Rectal smooth muscle tissue (tissue), 1 donor: Measurements from ENCODE around the gene APBB3.

Experiments used
- H3K27ac ChIP-seq: one replicate; pipeline ENCODE4 v1.7.0; 2013; ENCODE audit warnings: low read depth, low read length, inconsistent platforms
- H3K27me3 ChIP-seq: one replicate; pipeline ENCODE4 v1.7.0; 2013; ENCODE audit warnings: low read length; ENCODE audit not compliant: control insufficient read depth, insufficient read depth
- H3K36me3 ChIP-seq: one replicate; pipeline ENCODE4 v1.7.0; 2013; ENCODE audit warnings: low read length; ENCODE audit not compliant: control insufficient read depth, insufficient read depth
- H3K4me1 ChIP-seq: one replicate; pipeline ENCODE4 v1.7.0; 2013; ENCODE audit warnings: low read length; ENCODE audit not compliant: control insufficient read depth, insufficient read depth
- H3K4me3 ChIP-seq: one replicate; pipeline ENCODE4 v1.7.0; 2013; ENCODE audit warnings: low read length
- H3K9ac ChIP-seq: one replicate; pipeline ENCODE4 v1.7.0; 2013; ENCODE audit warnings: low read length

The APBB3 gene

DNA sequence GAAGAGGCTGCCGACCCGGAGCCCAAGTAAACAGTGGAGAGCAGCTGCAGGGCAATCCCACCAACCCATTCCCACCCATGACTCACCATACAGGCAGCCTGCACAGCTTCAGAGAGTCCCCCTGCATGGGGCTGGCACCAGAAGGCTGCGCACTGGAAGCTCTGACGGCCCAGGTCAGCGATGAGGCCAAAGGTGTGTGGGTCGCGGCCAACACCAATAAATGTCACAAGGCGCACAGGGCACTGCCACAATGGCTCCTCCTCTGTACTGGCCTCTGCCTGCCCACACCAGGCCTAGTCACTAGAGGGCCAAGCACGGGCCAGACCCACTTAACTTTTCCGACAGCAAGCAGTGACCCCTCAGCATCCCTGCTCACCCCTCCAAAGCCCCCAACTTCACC, 4.2 kb downstream of the APBB3 start:
- H3K36me3 ChIP-seq = peaks cover 6% of the 10 kb centered on the region
- H3K27me3 ChIP-seq = no peaks in the 10 kb centered on the region
- no peak overlapping the region for H3K4me3 ChIP-seq
- H3K9ac ChIP-seq = no peak overlapping the region
- peaks cover 21% of the 10 kb centered on the region for H3K4me1 ChIP-seq
- H3K27ac ChIP-seq = no peak overlapping the region

DNA sequence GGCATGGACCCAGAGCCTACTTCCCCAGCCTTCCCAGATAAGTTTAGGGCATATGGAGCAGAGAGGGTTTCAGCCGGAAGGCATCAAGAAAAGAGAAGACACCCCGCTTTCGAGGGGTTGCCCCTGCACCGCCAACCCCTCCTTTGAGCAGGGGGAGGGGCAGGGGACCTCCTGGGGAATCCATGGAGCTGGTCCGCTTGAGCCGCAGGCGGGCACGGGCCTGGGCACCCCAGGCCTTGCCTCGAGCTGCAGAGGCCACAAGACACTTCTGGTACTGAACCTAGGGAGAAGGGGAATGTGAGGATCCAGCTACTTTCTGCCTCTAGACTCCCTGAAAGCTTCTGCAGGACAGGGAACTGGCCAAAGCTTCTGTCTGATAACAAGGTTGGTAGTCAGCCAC, 5.9 kb downstream of the APBB3 start:
- H3K9ac ChIP-seq = no peak overlapping the region
- H3K4me1 ChIP-seq = peaks cover 16% of the 10 kb centered on the region
- H3K27ac ChIP-seq = no peak overlapping the region
- H3K36me3 ChIP-seq = peaks cover 6% of the 10 kb centered on the region
- H3K27me3 ChIP-seq = no peaks in the 10 kb centered on the region
- H3K4me3 ChIP-seq = no peak overlapping the region

DNA sequence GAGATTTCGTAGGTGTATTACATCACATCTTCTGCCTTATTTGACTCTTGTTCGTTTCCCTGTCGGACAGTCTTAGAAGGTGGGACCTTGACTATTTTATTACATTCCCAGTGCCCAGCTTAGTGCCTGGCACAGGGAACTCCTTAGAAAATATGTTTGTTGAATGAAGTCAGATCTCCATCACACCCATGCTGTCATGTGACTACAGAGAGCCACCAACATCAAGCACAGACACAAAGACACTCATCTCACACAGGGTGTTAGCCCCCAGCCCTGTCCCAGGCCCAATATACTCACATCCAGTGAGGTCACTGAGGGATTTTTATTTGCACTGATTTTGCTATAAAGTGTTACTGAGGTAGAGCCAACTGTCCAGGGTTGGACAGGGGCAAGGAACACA, 6.4 kb downstream of the APBB3 start:
- Histone ChIP-seq H3K36me3 (peaks cover 6% of the 10 kb centered on the region), H3K27ac (peak overlapping the region; percentile 87), H3K27me3 (no peaks in the 10 kb centered on the region), H3K4me3 (peak overlapping the region; percentile 88), H3K4me1 (peaks cover 11% of the 10 kb centered on the region), H3K9ac (no peak overlapping the region)

DNA sequence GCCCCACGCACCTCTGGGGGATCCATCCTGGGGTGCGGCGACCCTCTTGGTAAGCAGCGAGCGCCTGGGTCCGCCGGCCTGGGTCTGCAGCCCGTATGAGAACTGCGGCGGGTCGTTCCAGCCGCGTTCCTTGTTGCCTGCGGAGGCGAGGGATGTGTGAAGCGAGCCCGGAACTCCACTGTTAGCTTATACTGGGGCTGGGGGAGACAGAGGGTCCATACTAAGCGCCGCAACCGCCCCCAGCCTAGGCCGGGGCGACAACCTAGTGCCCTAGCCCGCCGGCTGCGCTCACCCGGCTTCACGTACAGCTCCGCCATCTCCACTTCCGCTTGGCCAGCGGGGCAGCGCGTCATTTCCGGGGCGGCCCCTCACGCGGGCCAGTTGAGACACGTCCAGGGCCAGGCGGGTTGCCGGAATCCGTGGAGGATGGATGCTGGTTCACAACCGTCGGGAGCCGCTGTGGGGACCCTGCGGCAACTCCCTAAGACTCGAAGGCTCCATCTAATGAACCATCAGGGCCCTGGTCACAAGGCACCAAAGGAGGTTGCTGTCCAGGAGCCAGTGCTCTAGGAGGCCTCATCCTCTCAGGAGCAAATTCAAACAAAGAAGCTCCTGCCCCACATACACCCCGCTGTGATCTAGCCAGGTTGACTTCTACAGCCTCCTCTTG, 7.1 kb downstream of the APBB3 start, which contains the start of gene SRA1:
Gene SRA1, minus strand, starts transcription at position 338 of the 670 bp plus-strand sequence. Its CDS starts 21 bp downstream, at position 317.
- Histone ChIP-seq H3K4me3 (peak within 1 kb of the TSS; percentile 88), H3K27me3 (no peaks in the 10 kb centered on the region), H3K27ac (peak within 1 kb of the TSS; percentile 87), H3K4me1 (peaks cover 11% of the 10 kb centered on the region), H3K9ac (peak within 1 kb of the TSS; percentile 73), H3K36me3 (peaks cover 6% of the 10 kb centered on the region)

DNA sequence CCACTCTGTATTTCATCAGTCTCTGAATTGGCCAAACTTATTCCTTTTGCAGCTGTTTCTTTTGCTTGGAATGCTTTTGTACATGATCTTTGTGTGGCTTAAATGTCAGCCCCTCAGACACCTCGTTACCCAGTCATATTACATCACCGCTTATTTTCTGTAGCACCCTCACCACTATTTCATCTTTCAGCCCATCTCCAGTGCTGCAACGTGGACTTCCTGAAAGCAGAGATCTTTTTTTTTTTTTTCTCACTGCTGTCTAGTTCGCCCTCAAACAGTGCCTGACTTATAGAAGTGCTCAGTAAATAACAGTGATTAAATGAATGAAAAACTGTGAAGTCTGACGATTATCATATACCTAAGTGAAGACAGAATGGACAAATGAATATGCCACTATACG, 8.0 kb downstream of the APBB3 start:
- peaks cover 11% of the 10 kb centered on the region for H3K4me1 ChIP-seq
- H3K9ac ChIP-seq = peak overlapping the region; percentile 73
- no peaks in the 10 kb centered on the region for H3K27me3 ChIP-seq
- H3K27ac ChIP-seq = no peak overlapping the region
- peaks cover 12% of the 10 kb centered on the region for H3K36me3 ChIP-seq
- H3K4me3 ChIP-seq = peak overlapping the region; percentile 88

DNA sequence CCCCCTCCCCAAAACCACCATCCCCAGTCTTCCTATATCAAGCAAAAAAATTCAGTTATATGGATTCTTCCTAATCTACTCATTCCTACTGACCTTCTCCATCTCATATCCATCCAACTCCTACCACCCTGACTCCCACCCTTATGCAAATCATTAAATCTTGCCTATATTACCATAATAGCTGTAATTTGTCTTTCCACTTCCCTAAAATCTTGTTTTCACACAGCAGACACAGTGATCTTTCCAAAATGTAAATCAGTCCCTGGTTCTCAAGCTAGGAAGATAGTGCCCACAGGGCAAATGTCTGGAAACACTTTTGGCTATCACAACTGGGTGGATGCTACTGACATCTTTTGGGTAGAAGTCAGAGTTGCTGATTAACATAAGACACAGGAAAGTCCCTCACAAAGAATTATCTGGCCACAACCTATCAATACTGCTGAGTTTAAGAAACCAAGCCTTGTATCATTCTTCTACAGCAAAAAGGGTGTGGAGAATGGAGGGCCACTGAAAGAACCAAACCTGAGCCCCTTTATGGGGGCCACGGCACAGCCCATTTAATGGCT, 8.6 kb downstream of the APBB3 start:
- no peak overlapping the region for H3K27ac ChIP-seq
- H3K4me3 ChIP-seq = peak overlapping the region; percentile 88
- H3K36me3 ChIP-seq = peaks cover 15% of the 10 kb centered on the region
- H3K27me3 ChIP-seq = no peaks in the 10 kb centered on the region
- H3K4me1 ChIP-seq = peaks cover 11% of the 10 kb centered on the region
- no peak overlapping the region for H3K9ac ChIP-seq

DNA sequence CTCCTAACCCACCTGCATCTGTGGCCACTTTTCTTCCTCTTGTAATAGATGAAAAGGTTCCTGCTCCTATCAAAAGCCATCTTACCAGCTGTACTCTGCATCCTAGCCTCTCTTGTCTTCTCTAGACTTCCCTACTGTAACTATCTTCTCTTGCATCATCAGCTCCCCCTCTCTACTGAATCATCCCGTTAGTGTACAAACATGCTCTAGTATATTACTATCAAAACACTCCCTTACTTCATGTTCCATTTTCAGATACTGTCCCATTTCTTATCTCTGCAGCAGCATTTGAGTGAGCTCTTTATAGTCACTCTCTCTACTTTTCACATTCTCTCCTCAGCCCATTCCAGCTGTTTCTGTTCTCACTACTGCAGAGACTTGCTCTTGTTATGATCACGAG, 9.9 kb downstream of the APBB3 start:
- Histone ChIP-seq H3K9ac (no peak overlapping the region), H3K4me1 (peaks cover 22% of the 10 kb centered on the region), H3K36me3 (peaks cover 24% of the 10 kb centered on the region), H3K27ac (no peak overlapping the region), H3K4me3 (no peak overlapping the region), H3K27me3 (no peaks in the 10 kb centered on the region)

DNA sequence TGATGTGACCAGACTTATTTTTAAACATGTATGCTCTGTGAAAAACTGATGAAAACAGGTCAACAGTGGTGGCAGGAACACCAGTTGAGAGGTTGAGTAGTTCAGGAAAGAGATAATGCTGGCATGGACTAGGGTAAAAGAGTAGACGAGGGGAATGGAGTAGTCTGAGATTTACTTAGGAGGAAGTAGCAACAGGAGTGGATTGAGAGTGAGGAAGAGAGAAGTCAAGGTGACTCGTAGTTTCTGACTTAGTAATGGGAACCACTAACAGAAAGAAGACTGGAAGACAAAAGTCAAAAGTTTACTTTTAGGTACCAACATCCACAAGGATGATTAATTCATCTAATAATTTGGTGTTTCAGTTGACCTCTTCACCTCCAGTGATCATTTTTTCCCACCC, 10.7 kb downstream of the APBB3 start:
- Histone ChIP-seq H3K36me3 (peaks cover 20% of the 10 kb centered on the region), H3K4me1 (peaks cover 30% of the 10 kb centered on the region), H3K4me3 (no peak overlapping the region), H3K27ac (no peak overlapping the region), H3K9ac (no peak overlapping the region), H3K27me3 (no peaks in the 10 kb centered on the region)

DNA sequence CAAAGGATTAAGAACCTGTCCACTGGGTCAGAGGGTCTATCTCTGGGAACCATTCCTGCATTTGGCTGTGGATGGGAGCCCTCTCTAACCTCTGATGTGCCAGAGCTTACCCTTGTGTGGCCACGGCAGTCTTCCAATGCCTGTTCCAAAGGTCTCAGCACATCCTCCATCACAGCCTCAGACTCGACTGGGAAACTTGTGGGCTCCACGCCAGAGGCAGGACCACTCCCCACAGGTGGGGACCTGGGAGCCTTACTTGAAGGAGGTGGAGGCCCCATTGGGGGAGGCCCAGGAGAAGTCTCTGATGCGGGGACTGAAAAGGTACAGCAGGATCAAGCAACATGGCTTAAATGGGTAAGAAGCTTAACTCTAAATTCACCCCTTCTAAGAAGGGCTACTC, 12.5 kb downstream of the APBB3 start:
- H3K4me1 ChIP-seq = peaks cover 38% of the 10 kb centered on the region
- no peak overlapping the region for H3K9ac ChIP-seq
- H3K36me3 ChIP-seq = peaks cover 20% of the 10 kb centered on the region
- no peak overlapping the region for H3K4me3 ChIP-seq
- H3K27ac ChIP-seq = no peak overlapping the region
- H3K27me3 ChIP-seq = no peaks in the 10 kb centered on the region

DNA sequence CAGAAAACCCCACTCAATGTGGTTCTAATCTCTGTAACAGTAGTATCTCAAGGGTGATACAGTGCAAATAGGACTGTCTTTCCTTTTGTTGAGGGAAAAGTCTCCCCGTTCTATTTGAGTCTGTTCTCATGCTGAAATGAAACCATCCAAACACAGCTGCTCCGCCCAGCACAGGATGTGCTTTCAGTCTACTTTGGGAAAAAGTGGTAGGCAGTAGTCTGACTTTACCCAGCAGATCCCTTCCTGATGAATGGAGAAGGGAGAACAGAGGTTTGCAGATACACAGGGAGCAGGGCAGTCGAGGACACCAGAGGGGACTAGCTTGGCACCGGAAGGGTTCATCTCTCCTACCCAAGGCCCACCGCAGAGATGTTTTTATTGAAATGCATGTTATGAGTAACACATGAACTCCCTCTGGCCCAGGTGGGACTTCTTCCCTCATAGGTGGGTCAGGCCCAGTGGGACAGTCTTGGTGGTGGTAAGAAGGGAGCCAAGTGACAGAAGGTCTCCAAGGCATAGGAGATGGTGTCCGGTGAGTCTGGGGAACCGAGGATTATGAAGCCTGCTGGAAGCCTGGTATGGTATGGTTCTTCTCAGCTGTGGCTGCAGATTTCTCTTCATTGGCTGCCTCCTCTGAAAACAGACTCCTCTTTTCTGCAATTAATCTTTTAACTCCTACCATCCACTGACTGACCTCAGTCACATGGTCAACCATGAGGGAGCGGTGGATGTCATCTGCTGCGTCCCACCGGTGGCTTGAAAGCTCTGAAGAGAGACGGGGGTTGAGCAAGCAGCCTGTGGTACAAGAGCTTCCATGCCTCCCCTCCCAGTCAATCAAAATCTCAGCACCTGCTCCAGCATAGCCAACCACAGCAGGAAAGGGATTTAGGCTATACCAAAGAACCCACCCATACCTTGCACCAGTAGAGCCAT, 14.0 kb downstream of the APBB3 start:
- Histone ChIP-seq H3K27me3 (no peaks in the 10 kb centered on the region), H3K4me3 (no peak overlapping the region), H3K4me1 (peaks cover 36% of the 10 kb centered on the region), H3K27ac (peak overlapping the region; percentile 93), H3K9ac (no peak overlapping the region), H3K36me3 (peaks cover 20% of the 10 kb centered on the region)

DNA sequence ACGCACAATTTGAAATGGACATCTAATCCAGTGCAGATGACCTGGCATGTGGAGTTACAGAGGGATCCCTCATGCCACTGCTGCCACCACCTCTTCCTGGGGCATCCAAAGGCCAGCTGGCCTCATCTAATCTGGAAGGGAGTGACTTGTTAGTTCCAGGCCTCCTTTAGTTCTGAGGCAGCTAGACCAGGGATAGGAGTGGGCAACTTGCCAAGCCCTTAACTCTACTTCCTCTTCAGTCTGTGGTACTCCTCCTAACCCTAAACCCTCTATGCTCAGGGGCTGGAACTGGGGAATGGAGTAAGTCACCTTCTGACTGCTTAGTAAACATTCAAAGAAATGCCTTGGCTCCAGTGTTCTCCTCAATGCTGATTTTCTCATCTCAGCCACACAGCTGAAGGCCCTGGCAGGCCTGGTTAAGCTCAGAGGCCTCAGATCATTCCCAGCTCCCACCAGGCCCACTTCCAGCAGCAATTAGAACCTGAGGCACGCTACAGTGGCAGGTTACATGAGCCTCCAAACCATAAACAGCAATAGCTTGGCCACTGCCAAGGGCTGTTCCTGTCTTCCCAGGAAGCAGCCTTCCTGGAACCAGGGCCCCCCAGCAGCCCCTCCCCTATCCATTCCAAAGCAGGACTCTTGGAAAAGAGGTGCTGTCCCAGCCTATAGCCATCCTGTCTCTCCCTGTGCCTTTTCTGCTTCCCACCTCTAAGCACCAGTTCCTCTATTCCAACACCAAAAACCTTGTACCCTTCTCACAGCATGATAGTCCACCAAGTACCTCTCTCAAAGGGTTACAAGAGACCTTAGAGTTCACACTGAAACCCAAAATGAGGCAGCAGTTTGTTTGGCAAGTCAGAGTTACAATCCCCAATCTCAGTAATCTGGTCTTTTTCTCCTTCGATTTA, 14.9 kb downstream of the APBB3 start:
- Histone ChIP-seq H3K4me1 (peaks cover 36% of the 10 kb centered on the region), H3K36me3 (peaks cover 20% of the 10 kb centered on the region), H3K9ac (no peak overlapping the region), H3K27me3 (no peaks in the 10 kb centered on the region), H3K4me3 (no peak overlapping the region), H3K27ac (peak overlapping the region; percentile 93)
